GF-D8 (cell line): ENCODE measurements around the gene FBXO28.
A peak's percentile ranks its signal among the peaks of the same experiment; 100 is the strongest.
"Not testable (repeated sequence)": the region's sequence is repeated elsewhere in the genome, so short reads cannot be mapped to it uniquely, and the experiment has no call there.

Source experiments
- DNase-seq: peaks from one replicate; lab custom pipeline; 2025; lab: John Stamatoyannopoulos, UW

The FBXO28 gene

DNA sequence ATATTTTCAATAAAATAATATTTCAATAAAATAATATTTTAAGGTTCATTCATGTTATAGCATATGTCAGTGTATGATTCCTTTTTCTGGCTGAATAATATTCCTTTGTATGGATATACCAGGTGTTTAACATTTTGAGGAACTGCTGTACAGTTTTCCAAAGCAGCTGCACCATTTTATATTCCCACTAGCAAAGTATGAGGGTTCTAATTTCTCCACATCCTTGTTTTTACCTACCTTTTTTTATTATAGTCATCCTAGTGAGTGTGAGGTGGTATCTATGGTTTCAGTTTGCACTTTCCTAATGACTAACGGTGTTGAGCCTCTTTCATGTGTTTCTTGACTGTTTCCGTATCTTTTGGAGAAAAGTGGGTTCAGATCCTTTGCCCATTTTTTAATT lies 74.4 kb downstream of the FBXO28 start:
- DNase-seq, result no peak

DNA sequence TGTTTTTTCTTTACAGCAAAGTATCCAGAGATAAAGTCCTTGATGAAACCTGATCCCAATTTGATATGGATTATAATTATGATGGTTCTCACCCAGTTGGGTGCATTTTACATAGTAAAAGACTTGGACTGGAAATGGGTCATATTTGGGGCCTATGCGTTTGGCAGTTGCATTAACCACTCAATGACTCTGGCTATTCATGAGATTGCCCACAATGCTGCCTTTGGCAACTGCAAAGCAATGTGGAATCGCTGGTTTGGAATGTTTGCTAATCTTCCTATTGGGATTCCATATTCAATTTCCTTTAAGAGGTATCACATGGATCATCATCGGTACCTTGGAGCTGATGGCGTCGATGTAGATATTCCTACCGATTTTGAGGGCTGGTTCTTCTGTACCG lies 75.7 kb downstream of the FBXO28 start:
- DNase-seq, result no peak

DNA sequence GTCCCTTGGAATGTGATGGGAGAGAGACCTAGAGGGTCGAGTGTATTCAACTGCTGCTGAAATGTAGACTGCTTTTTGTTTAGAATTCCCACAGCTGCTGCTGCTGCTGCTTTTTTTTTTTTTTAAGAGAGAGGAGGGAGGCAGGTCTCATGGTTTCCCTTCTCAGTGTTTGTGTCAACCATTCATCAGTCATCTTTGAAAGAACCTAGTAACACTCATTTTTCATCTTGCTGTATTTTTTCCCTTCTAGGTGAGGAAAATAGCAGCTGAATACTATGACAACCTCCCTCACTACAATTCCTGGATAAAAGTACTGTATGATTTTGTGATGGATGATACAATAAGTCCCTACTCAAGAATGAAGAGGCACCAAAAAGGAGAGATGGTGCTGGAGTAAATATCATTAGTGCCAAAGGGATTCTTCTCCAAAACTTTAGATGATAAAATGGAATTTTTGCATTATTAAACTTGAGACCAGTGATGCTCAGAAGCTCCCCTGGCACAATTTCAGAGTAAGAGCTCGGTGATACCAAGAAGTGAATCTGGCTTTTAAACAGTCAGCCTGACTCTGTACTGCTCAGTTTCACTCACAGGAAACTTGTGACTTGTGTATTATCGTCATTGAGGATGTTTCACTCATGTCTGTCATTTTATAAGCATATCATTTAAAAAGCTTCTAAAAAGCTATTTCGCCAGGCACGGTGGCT lies 78.3 kb downstream of the FBXO28 start:
- DNase-seq, result no peak

DNA sequence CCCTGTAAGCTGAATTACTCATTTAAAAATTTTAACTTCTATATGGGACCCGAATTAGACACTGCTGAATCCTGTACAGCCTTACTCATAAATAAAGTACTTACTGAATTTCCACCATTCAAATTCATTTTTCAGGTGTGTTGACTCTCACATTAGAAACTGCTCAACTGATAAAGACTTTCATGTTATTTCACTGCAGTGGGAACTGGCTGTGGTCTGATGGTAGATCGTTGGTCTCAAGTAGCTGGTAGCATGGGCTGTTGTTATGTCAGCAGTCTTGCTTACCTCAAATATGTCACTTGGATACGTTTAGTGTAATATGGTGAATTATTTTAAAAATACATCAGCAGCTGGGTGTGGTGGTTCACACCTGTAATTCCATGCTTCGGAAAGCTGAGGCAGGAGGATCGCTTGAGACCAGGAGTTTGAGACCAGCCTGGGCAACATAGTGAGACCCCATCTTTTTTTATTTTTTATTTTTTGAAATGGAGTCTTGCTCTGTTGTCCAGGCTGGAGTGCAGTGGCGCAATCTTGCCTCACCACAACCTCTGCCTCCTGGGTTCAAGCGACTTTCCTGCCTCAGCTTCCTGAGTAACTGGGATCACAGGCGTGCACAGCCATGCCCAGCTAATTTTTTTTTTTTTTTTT lies 79.5 kb downstream of the FBXO28 start:
- no peak for DNase-seq

DNA sequence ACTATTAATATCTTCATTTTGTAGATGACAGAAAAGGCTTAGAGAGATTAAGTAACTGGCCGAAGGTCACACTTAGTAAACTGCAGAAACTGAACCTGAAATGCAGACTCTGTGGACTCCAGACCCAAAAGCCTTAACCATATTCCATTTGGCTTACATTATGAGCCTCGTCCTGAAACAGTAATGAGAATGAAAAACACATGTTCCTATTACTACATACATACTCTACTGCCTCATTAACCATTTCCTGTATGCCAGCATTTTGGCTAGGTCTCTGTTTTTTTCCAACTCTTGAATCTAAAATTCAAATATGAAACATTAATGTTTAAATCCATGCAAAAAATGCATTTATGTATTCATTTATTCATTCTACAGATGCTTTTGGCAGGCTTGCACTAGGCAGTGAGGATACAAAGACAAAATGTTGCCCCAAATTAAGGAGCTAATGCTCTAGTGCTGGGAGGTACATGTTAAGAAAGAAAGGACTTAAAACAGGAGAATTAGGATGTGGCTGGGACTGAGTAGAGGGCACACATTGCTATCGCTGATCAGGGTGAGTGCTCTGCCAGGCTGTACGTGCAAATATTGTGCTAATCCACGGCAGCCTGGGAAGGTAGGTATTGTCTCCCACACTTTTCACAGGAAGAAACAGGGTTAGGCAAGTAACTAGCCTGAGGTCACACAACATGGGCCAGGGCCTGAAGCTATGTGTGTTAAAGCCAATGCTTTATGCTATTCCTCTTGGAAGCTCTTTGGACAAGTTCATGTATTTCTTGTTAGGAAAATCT lies 83.1 kb downstream of the FBXO28 start:
- no peak for DNase-seq

DNA sequence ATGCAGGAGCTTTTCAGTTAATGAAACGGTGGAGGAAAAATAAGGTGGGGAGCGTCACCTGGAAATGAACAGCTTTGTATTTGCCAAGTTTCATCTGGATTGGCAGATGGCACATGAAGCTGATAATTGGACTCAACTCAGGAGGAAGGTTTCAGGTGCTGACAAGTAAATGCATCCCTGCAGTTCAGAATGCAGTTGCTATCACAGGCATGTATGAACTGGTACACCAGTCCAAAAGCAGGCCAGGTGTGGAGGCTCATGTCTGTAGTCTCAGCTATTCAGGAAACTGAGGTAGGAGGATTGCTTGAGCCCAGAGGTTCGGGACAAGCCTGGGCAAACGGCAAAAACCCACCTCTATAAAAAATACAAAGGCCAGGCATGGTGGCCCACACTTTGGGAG lies 84.7 kb downstream of the FBXO28 start:
- no peak for DNase-seq

DNA sequence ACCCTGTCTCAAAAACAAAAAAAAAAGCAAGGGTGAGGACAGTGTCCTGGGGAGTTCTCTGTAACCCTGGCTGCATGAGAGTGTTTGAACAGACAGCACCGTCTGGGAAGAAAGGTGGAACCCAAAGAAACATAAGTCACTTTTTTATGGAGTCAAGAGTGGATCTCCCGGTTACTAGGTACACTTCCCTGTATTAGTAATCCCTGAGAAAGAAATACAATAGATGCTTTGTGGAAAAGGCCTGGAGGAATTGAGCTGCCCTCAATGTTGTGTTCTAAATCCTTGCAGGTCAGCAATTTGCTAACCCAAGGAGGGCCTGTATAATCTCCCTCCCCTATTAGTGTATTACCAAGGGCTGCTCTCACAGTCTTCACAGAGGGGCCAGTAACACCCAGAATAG lies 85.8 kb downstream of the FBXO28 start:
- no peak for DNase-seq

DNA sequence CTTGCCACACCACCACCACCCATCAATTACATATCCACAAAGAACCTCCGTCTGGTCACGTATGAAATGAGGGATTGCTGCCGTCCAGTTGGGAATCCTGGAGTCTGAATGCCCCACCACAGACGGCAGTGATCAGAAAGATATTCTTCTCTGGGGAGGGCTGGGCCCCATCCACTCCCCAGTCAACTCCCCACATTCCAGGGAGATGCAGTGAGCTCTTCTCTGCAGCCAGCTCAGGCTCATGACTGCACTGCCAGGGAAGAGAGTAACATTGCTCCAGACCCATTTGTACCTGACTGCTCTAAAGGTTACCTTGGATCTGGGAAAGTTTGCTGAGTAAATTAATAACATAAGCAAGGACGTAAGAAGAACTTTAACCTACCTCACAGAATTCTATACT lies 87.5 kb downstream of the FBXO28 start:
- no peak for DNase-seq

DNA sequence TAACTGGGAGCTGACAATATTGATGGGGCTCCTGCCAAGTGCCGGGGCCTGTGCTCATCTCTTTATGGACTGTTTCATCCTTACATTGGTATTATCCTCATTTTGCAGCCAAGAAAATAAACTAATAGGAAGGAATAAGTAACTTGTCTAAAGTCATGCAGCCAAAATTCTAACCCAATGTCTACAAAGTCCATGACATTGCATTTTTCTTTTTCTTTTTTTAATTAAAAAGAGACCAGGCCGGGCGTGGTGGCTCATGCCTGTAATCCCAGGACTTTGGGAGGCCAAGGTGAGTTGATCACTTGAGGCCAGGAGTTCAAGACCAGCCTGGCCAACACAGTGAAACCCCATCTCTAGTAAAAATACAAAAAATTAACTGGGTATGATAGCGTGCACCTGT lies 87.9 kb downstream of the FBXO28 start:
- no peak for DNase-seq

DNA sequence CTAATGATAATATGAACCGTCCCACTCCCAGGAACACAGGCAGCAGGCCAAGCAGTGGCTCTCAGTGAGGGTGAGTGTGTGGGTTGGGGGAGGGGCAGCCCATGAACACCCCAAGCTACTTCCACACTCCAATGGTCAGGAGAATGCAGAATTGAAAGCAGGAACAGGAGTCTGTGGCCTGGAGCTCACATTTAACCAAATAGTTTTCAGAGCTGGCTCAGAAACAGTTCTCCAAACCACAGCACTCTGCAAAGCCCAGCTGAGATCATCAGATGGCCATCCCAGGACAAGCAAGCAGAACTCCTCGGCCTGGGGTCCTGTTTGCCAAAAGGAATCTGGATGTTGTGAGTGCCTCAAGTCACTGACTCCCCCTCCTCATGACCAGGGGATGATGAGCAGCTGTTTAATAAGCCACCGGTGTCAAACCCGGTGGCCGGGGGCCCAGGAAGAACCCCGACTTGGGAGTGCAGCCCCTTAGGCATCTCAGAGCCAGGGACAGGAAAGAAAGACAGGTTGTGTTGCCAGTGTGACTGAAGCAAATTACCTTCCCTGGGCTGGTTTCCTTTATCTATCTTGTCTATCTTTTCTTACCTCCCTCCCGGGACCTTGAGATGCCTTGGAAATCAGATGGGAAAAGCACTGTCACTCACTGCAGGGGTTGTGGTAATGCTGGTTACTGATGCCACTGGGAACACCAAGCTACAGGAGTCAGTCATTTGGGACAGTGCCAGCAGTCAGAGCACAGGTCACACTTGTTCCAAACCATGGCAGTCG lies 89.5 kb downstream of the FBXO28 start:
- no peak for DNase-seq

DNA sequence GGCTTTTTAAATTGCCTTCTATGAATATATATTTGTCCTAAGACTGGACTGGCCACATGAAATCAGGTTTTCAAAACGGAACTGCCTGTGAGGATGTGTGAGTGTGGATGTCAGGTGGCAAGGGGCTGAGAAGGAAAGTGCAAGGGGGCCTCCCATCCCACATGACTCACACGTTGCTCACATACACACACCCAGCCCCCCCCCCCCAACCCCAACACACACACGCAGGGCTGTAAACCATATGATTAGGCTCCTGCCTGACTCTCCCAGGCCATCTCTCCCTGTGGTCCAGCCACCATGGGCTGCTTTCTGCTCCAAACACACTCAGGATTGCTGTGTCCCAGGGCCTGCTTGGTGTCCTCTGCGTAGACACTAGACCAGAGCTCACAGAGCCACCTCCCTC lies 91.5 kb downstream of the FBXO28 start:
- peak; percentile 31 for DNase-seq

DNA sequence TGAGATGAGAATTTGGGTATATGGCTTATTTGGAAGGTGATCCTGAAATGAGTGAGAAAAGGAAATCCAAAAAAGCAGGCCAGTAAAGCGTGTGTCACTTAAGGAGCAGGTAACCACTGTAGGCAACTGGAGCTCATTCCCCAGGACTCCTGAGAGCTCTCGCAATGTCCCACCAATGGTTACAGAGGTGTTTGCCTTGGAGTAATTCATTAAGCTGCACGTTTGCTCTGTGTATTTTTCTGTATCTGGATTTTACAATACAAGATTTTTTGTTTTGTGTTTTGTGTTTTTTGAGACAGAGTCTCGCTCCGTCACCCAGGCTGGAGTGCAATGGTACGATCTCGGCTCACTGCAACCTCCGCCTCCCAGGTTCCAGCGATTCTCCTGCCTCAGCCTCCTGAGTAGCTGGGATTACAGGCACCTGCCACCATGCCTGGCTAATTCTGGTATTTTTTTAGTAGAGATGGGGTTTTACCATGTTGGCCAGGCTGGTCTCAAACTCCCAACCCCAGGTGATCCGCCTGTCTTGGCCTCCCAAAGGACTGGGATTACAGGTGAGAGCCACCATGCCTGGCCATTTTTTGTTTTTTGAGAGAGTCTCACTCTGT lies 92.1 kb downstream of the FBXO28 start:
- DNase-seq, result not testable (repeated sequence)

DNA sequence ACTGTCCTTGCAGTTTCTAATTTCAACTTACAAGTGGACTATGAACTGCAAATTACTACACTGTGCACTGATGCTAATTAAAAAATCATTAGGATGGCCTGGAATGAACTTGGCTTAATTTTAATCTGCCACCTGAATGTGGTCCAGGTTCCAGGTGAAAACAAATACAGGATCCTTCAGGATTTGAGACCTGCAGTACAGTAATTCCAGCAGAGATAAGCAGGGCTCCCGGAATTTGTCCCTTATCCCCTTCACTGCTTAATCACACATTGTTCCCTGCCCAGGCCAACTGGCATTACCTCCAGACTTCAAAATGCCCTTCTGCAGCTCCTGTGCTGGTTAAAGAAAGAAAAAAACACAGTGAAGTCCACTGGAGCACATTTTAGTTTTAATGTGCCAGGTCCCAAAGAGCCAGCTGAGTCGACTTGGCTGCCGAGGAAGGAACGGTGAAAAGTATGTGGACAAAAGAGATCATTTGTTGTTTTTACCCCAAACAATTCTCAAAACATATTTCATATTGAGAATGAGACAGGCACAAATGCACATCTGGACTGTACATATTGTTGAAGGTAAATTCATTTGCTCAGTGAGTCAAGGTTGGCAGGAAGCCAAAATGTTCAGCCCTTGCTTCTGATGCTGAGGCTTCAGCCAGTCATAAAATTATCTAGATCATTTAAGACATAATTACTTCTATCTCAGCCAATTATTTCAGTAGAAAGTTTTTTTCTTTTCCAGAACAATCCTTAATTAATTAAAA lies 97.5 kb downstream of the FBXO28 start:
- DNase-seq, result no peak
